DOHH2 (cell line): ENCODE results near the gene C1orf105.

Source experiments
- CTCF ChIP-seq: fragments of 200-600 bp; sonication (generic); IDR thresholded peaks from one replicate; pipeline ENCODE4 v1.5.1; 2014; ENCODE audit warnings: antibody characterized with exemption, mild to moderate bottlenecking, low read depth, low read length; ENCODE audit not compliant: poor library complexity, severe bottlenecking
- EZH2phosphoT487 ChIP-seq: fragments of 200-600 bp; sonication (generic); IDR thresholded peaks from 2 replicates; pipeline ENCODE4 v1.6.1; 2017; ENCODE audit warnings: borderline replicate concordance, mild to moderate bottlenecking, antibody characterized with exemption, low read length, moderate library complexity, mixed read lengths

GRCh38 chr1:172411791-172412338 is 8.6 kb upstream of the C1orf105 start:
- TF ChIP-seq CTCF (no peak), EZH2phosphoT487 (no peak)
